DMS 273 (cell line): ENCODE results near the gene NELFB.

Experiments used
- DNase-seq: peaks from one replicate; lab custom pipeline; 2025; ENCODE audit not compliant: unreplicated experiment; lab: John Stamatoyannopoulos, UW

The NELFB gene

GRCh38 chr9:137223078-137223970, 31.8 kb upstream of the NELFB start:
- DNase-seq, result peak; percentile 98

DNA sequence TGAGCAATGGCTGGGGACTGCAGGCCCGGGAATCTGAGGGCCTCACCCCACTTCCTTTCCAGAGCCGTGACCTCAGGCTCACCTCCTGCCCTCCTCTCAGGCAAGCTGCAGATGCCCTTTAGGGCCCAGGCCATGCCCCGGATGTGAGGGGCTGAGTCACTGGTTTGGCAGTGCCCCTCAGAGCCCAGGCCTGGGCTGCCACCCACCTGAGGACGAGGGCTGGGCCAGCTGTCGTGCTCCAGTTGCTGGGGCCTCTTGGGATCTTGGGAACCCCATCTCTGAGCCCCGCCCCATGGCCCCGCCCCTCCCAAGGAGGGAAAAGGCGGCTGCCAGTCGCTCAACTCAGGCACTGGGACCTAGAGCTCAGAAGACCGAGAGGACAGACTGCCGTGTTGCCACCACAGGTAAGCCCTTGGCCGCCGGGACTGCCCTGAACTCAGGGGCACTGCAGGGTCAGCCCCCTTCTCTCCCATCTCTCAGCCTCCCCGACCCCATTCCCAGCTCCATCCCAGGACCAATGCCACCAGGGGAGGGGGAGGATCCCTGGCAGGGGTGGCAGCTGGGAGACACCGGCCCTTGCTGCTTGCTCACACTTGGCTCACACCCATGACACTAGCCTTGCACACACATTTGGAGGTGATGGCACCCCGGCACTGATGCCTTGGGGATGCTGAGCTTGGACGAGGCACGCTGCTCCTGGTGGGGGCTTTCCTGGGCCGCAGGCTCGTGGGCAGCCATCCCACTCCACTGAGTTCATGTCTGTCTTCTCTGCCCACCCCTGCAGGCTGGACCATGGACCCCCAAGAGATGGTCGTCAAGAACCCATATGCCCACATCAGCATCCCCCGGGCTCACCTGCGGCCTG, 30.1 kb upstream of the NELFB start, which contains the start of gene CYSRT1:
CYSRT1 (plus strand) TSS at position 345 of the 865 bp plus-strand sequence; CDS start at position 793, 448 bp downstream.
- DNase-seq, result no peak

DNA sequence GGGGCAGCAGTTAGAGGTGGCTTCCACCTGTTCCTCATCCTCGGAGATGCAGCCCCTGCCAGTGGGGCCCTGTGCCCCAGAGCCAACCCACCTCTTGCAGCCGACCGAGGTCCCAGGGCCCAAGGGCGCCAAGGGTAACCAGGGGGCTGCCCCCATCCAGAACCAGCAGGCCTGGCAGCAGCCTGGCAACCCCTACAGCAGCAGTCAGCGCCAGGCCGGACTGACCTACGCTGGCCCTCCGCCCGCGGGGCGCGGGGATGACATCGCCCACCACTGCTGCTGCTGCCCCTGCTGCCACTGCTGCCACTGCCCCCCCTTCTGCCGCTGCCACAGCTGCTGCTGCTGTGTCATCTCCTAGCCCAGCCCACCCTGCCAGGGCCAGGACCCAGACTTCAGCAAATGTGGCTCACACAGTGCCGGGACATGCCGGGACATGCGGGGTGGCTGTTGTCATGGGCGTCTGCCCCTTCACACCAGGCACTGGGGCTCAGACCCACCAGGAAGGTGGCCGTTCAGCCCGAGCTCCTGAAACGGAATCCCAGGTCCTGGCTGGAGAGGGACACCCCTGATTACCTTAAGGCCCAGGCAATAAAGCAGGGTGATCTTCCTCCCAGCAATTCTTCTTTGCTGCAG, 29.3 kb upstream of the NELFB start:
- DNase-seq, result no peak

DNA sequence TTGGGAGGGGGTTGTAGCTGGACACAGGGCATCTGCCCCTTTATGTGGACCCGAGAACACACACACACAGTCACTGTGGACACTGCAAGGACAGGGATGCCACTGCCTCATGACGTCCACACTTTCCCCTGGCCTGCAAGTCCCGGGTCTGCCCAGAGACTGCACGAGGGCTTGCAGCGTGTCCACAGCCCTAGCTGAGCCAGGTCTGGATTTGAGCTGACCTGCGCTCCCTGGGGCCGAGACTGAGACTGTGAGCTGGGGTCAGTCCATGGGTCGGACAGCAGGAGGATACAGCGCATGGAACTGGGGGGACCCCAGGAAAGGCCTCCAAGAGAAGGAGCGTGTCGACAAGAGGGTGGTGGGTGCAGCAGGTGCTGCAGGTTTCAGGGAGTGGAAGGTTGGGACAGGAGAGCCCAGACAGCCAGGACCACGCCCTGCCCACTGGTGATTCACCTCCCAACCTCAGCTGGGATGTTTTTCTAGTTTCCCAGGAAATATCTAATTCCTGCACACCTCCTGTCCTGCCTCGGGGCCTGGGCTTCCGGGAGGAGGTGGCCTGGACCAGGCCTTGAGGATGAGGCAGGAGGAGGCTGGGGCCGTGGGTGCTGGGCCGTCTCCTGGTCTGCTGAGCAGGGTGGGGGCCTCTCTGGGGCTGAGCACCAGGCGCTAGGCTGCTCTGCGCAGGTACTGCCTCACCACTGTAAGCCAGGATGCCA, 28.6 kb upstream of the NELFB start:
- DNase-seq, result no peak

DNA sequence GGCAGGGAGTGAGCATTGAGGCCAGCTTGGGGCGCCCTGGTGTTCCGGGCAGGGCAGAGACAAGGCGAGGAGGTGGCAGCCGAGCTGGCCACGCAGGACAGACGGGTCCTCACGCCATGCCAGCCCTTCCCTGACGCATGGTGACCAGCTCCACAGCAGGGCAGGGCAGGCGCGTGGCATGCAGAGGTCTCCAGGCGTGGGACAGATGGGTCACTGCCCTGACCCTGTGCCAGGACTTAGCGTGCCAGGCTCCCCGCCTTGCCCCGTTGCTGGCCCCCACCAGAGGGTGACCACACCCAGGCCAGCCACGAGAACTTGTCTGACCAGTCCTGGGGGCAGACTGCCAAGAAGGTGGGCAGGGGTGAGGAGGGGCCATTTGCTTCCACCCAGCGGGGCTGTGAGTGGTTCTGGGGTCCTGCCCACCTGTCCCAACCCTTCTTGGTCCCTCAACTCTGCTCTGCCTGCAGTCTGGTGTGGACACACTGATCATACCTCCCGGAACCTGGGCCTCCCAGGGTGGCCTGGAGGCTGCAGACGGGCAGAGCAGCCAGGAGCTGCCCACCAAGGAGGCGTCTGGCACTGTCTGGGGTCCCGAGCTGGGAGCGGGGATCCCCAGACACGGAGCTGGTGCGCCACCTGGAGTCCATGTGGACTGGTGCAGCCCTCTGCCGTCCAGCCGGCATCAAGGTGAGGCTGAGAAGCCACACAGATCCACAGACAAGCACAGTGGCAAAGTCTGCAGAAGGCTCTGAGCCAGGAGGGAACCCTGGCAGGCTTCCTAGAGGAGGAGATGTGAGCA, 27.9 kb upstream of the NELFB start, which contains the start of gene RNF224:
RNF224 (plus strand) TSS at position 449 of the 799 bp plus-strand sequence. CDS start 834 bp downstream, outside the sequence.
- DNase-seq, result peak; percentile 89

DNA sequence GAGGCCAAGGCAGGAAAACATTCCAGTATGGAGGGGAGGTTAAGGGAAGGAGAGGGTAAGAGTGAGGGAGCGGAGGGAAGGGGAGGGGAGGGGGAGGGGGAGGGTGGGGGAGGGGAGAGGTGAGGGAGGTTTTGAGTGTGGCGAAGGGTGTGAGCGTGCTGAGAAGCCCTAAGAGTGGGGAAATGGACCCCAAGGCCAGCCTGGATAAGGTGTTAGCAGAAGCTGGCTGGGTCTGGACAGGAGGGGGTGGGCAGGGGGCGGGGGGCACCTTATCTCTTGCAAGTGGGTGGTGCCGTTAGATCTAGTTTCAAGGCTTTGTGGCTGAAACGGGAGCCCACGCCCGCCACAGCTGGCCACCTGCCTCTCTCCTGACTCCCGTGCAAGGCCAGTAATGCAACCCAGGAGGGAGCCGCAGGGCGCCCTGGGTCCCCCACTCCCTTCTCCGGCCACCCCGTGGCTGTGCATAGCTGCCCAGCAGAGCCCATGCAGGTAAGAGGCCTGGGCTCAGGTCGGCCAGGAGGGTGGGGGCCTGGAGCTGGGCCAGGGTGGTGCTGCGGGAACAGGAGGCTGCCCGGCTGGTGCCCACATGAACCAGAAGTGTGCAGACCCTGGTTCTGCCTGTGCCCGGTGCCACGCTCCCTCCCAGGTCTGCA, 27.1 kb upstream of the NELFB start:
- DNase-seq, result no peak

DNA sequence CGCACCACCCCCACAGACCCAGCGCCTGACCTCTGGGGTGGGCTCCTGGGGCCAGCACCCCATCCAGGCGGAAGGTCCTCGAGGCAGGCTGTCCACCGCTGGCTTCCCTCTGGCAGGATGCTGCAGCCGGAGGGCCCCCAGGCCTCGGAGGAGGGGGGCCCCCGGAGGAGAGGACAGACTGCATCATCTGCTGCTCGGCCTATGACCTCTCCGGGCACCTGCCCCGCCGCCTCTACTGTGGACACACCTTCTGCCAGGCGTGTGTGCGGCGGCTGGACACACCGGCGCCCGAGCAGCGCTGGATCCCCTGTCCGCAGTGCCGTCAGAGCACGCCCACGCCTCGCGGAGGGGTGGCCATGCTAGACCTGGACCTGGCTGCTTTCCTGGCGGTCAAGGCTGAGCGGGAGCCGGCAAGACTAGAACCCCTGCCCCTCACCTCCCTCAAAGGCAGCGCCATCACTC, 26.6 kb upstream of the NELFB start:
- DNase-seq, result no peak

GRCh38 chr9:137228968-137229896, 25.9 kb upstream of the NELFB start:
- no peak for DNase-seq

DNA sequence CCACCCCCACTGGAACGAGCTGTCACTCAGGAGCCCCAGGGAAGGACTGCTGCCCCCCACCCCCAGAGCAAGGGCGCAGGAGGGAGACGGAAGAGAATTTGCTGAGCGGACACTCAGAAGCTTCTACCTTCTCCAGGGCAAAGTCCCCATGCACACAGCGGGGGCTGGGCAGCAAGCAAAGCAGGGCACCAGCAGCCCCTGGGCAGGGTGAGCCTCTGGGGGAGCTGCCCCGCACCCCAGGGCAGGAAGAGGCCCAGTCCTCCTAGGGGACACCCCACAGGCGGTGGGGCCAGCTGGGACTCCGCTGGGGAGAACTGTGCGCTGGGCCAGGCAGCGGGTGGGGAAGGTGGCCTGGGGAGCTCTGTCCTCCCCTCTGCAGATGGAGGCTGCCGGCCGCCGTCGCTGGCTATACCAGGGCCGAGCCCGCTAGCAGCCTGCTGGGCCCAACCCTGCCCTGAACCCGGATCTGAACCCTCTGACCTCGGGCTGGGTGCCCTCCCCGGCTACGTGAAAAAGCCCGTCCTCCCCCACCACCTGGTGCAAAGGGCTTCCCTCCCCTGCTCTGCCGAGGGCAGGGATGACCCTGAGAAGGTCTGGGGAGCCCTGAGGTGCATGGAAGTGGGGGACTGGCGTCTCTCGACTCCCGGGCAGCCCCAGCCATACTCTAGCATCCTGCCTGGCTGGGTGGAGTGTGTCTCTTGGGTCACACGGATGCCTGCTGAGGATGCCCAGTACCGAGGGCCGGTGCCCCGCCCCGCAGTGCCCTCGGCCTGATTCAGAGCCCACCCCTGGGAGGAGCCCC, 25.0 kb upstream of the NELFB start:
- DNase-seq, result no peak

- DNase-seq, result no peak
Observed at GRCh38 chr9:137230705-137231371, 24.3 kb upstream of the NELFB start, which contains the start of gene SLC34A3. TSS of gene SLC34A3 (plus strand) at chr9:137230901. CDS start at chr9:137231703, 802 bp downstream.

- no peak for DNase-seq
Observed at GRCh38 chr9:137231372-137232039, 23.6 kb upstream of the NELFB start.

DNA sequence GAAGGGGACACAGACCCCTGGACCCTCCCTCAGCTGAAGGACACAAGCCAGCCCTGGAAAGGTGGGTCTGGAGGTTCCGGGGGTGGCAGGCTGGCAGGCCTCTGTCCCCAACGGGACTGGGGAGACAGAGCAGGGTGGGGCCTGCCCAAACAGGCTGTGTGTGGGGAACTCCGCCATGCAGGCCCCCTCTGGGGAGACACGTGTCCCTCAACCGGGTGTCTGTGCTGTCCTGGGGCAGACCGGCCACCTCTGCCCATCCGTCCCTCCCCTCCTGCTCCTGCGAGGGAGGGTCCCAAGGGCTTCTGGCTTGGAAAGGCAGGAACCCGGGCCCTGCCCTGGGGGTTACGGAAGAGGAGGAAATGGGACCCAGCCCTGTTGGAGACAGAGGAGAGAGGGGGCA, 23.0 kb upstream of the NELFB start:
- no peak for DNase-seq

- no peak for DNase-seq
Observed at GRCh38 chr9:137232510-137232909, 22.6 kb upstream of the NELFB start.

DNA sequence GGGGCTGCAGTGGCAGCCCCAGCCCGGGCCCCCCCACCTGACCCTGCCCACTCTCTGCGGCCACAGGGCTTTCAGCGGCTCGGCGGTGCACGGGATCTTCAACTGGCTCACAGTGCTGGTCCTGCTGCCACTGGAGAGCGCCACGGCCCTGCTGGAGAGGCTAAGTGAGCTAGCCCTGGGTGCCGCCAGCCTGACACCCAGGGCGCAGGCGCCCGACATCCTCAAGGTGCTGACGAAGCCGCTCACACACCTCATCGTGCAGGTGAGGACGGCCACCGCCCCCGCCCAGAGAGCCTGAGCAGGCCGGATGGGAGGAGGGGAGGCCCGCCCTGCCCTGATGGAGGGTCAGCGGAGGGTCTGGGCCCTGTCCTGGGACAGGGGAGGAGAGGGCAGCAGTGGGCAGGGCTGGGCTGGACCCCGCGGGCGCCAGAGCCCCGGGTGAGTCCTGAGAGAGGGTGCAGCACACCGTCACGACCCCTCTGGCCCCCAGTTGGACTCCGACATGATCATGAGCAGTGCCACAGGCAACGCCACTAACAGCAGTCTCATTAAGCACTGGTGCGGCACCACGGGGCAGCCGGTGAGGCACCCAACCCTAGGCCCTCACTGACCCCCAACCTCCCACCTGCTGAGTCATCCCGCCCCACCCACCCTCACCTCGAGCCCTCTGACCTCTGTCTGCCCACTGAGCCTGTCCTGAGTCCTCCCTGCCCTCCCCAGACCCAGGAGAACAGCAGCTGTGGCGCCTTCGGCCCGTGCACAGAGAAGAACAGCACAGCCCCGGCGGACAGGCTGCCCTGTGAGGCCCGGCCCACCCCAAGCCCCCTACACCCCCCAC, 21.8 kb upstream of the NELFB start:
- DNase-seq, result no peak

DNA sequence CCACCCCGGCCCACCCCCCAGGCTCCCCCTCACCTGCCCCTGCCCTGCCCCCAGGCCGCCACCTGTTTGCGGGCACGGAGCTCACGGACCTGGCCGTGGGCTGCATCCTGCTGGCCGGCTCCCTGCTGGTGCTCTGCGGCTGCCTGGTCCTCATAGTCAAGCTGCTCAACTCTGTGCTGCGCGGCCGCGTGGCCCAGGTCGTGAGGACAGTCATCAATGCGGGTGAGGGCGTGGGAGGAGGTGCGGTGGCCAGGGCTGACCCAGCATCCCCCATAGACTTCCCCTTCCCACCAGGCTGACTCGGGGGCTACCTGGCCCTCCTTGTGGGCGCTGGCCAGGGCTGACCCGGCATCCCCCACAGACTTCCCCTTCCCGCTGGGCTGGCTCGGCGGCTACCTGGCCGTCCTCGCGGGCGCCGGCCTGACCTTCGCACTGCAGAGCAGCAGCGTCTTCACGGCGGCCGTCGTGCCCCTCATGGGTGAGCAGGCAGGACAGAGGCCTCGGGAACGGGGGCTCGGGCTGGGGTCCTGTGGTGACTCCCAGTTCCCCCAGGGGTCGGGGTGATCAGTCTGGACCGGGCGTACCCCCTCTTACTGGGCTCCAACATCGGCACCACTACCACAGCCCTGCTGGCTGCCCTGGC, 21.0 kb upstream of the NELFB start:
- DNase-seq, result no peak
